HUES48 (cell line): ENCODE results near the gene FOXK2.
"Not testable (repeated sequence)": the region's sequence is repeated elsewhere in the genome, so short reads cannot be mapped to it uniquely, and the experiment has no call there.

ENCODE experiments used
- H3K27ac ChIP-seq: one replicate; pipeline ENCODE4 v1.7.0; 2013; ENCODE audit warnings: low read depth, low read length, inconsistent platforms
- H3K27me3 ChIP-seq: 2 replicates; pipeline ENCODE4 v1.6.1; 2013; ENCODE audit warnings: mild to moderate bottlenecking, low read length; ENCODE audit not compliant: control insufficient read depth, insufficient read depth
- H3K36me3 ChIP-seq: 2 replicates; pipeline ENCODE4 v1.6.1; 2013; ENCODE audit warnings: low read length; ENCODE audit not compliant: control insufficient read depth, insufficient read depth
- H3K4me1 ChIP-seq: 2 replicates; pipeline ENCODE4 v1.6.1; 2013; ENCODE audit warnings: mild to moderate bottlenecking, low read length; ENCODE audit not compliant: control insufficient read depth, insufficient read depth
- H3K4me3 ChIP-seq: 2 replicates; pipeline ENCODE4 v1.5.1; 2013; ENCODE audit warnings: mild to moderate bottlenecking, low read depth, low read length
- H3K9ac ChIP-seq: 2 replicates; pipeline ENCODE4 v1.6.1; 2013; ENCODE audit warnings: mild to moderate bottlenecking, low read depth, low read length, moderate library complexity
- H3K9me3 ChIP-seq: 2 replicates; pipeline ENCODE4 v1.6.1; 2013; ENCODE audit warnings: low read length; ENCODE audit not compliant: control insufficient read depth, insufficient read depth

Gene FOXK2

GRCh38 chr17:82559566-82560251 lies 40.2 kb downstream of the FOXK2 start:
- no peaks in the 10 kb centered on the region for H3K4me1 ChIP-seq
- H3K36me3 ChIP-seq: no peaks in the 10 kb centered on the region; the same call in 1 of the 2 replicates
- H3K27me3 ChIP-seq: no peaks in the 10 kb centered on the region
- no peaks in the 10 kb centered on the region for H3K9me3 ChIP-seq
- H3K9ac ChIP-seq: no peak overlapping the region
- no peak overlapping the region for H3K27ac ChIP-seq
- H3K4me3 ChIP-seq: no peak overlapping the region

GRCh38 chr17:82560252-82560642 lies 40.7 kb downstream of the FOXK2 start:
- no peaks in the 10 kb centered on the region for H3K9me3 ChIP-seq
- peaks cover 5% of the 10 kb centered on the region for H3K36me3 ChIP-seq
- no peak overlapping the region for H3K4me3 ChIP-seq
- H3K27ac ChIP-seq: no peak overlapping the region
- H3K9ac ChIP-seq: no peak overlapping the region
- H3K27me3 ChIP-seq: no peaks in the 10 kb centered on the region
- no peaks in the 10 kb centered on the region for H3K4me1 ChIP-seq

DNA sequence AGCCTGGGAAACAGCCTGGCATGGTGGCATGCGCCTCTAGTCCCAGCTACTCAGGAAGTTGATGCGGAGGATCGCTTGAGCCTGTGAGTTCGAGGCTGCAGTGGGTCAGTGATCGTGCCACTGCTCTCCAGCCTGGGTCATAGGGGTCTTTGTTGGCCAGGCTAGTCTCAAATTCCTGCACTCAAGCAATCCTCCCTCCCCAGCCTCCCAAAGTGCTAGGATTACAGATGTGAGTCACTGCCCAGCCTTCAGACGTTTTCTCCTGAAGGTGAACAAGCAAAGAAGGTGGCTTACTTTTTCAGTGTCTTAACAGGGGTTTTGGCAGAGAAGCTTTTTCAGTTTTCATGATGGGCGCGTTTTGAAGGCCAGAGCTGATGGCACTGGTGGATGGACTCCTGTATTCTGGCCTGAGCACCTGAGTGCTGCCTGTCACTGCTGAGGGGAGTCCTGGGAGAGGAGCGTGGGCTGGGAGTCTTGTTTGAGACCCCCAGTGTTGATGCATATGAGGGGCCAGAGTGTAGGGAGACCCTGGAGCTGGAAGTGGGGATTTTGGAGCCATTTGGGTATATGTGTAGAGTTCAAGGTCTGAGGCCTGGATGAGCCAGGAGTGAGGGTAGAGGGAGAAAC lies 41.4 kb downstream of the FOXK2 start:
- Histone ChIP-seq H3K9ac (no peak overlapping the region; the same call in 1 of the 2 replicates), H3K27me3 (no peaks in the 10 kb centered on the region), H3K27ac (no peak overlapping the region), H3K4me3 (no peak overlapping the region), H3K36me3 (peaks cover 11% of the 10 kb centered on the region), H3K4me1 (no peaks in the 10 kb centered on the region), H3K9me3 (no peaks in the 10 kb centered on the region)

GRCh38 chr17:82561429-82562035 lies 42.0 kb downstream of the FOXK2 start:
- no peak overlapping the region for H3K27ac ChIP-seq
- no peak overlapping the region; the same call in 1 of the 2 replicates for H3K9ac ChIP-seq
- peaks cover 13% of the 10 kb centered on the region for H3K36me3 ChIP-seq
- H3K4me3 ChIP-seq: no peak overlapping the region
- no peaks in the 10 kb centered on the region for H3K4me1 ChIP-seq
- H3K27me3 ChIP-seq: no peaks in the 10 kb centered on the region
- no peaks in the 10 kb centered on the region for H3K9me3 ChIP-seq

DNA sequence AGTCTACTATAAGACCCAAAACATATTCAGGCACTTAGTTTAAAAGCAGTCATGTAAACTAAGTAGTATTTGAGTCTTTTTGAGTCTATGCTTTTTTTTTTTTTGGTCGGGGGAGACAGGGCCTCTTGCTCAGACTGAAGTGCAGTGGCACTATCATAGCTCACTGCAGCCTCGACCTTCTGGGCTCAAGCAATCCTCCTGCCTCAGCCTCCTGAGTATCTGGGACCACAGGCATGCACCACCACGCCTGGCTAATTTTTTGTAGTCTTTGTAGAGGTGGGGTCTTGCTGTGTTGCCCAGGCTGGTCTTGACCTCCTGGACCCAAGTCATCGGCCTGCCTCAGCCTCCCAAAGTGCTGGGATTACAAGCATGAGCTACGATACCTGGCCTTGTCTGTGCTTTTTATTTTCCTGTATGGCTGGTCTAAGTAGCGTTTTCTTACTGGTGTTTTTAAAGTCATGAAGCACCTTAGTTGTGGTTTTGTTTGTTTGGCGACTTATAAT lies 43.2 kb downstream of the FOXK2 start:
- peaks cover 25% of the 10 kb centered on the region for H3K36me3 ChIP-seq
- H3K9ac ChIP-seq, H3K27ac ChIP-seq, H3K4me3 ChIP-seq, H3K4me1 ChIP-seq, H3K27me3 ChIP-seq, H3K9me3 ChIP-seq: not testable (repeated sequence)

DNA sequence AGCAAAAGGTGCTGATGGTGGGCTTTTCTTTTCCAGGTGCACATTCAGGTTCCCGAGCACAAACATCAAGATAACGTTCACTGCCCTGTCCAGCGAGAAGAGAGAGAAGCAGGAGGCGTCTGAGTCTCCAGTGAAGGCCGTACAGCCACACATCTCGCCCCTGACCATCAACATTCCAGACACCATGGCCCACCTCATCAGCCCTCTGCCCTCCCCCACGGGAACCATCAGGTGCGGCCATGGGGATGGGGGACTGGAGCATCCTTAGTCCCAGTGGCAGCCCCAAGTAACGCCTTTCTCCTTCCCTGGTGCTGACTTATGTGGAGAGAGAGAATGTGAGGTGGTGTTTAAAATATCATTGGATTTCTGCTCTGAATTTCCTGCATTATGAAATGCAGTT lies 43.8 kb downstream of the FOXK2 start:
- Histone ChIP-seq H3K27ac (no peak overlapping the region), H3K9ac (no peak overlapping the region), H3K4me1 (no peaks in the 10 kb centered on the region), H3K9me3 (no peaks in the 10 kb centered on the region), H3K27me3 (no peaks in the 10 kb centered on the region), H3K4me3 (no peak overlapping the region), H3K36me3 (peaks cover 31% of the 10 kb centered on the region)

DNA sequence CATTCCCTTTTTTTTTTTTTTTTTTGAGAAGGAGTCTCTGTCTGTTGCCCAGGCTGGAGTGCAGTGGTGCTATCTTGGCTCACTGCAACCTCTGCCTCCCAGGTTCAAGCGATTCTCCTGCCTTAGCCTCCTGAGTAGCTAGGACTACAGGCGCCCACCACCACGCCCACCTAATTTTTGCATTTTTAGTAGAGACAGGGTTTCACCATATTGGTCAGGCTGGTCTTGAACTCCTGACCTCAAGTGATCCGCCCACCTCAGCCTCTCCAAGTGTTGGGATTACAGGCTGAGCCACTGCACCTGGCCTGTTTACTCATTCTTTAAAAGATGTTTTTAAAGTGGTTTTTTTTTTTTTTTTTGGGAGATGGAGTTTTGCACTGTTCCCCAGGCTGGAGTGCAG lies 44.2 kb downstream of the FOXK2 start:
- H3K36me3 ChIP-seq: peaks cover 34% of the 10 kb centered on the region
- not testable (repeated sequence) for H3K9me3 ChIP-seq, H3K27me3 ChIP-seq, H3K4me1 ChIP-seq, H3K9ac ChIP-seq, H3K27ac ChIP-seq, H3K4me3 ChIP-seq

DNA sequence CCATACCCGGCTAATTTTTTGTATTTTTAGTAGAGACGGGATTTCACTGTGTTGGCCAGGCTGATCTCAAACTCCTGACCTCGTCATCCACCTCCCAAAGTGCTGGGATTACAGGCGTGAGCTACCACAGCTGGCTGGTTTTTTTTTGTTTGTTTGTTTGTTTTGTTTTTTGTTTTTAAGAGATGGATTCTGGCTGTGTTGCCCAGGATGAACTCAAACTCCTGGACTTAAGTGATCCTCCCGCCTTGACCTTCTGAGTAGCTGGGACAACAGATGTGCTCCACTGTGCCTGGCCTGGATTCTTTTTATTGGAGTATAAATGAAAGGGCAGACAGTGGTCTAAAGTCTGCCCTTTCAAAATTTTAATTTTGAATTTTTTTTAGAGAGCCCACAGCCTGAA lies 44.7 kb downstream of the FOXK2 start:
- Histone ChIP-seq H3K36me3 (peaks cover 38% of the 10 kb centered on the region), H3K4me1 (no peaks in the 10 kb centered on the region), H3K27ac (no peak overlapping the region), H3K27me3 (no peaks in the 10 kb centered on the region), H3K9ac (no peak overlapping the region), H3K9me3 (no peaks in the 10 kb centered on the region), H3K4me3 (no peak overlapping the region)

DNA sequence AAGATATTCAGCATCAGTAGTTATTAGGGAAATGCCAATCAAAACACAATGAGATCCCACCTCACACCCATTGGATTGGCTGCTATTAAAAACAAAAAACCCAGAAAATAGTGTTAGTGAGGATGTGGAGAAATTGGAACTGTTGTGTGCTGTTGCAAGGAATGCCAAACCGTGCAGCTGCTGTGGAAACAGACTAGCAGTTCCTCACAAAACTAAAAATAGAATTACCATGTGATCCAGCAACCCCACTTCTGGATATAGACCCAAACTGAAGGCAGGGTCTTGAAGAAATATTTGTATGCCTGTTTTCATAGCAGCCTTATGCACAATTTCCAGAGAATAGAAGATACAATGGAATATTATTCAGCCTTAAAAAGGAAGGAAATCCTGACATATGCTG lies 46.0 kb downstream of the FOXK2 start:
- Histone ChIP-seq H3K9ac (no peak overlapping the region), H3K27me3 (no peaks in the 10 kb centered on the region), H3K9me3 (no peaks in the 10 kb centered on the region), H3K36me3 (peaks cover 47% of the 10 kb centered on the region), H3K4me1 (no peaks in the 10 kb centered on the region), H3K27ac (no peak overlapping the region), H3K4me3 (no peak overlapping the region)

- H3K4me1 ChIP-seq: no peaks in the 10 kb centered on the region
- no peak overlapping the region for H3K27ac ChIP-seq
- H3K9me3 ChIP-seq: no peaks in the 10 kb centered on the region
- H3K27me3 ChIP-seq: no peaks in the 10 kb centered on the region
- no peak overlapping the region for H3K4me3 ChIP-seq
- no peak overlapping the region for H3K9ac ChIP-seq
- H3K36me3 ChIP-seq: peaks cover 53% of the 10 kb centered on the region
These were observed 46.8 kb downstream of the FOXK2 start for GRCh38 chr17:82566129-82566960.
